PC-3 (cell line): ENCODE measurements around the gene ERVMER34-1.

Experiments
- CTCF ChIP-seq: fragments of 300-600 bp; sonication (generic); conservative IDR thresholded peaks from 2 replicates; pipeline ENCODE4 v1.5.1; 2017; ENCODE audit warnings: antibody characterized with exemption, low read depth, mild to moderate bottlenecking, low read length
- EZH2phosphoT487 ChIP-seq: fragments of 300-600 bp; sonication (generic); IDR thresholded peaks from 2 replicates; pipeline ENCODE4 v1.6.1; 2018; ENCODE audit warnings: mild to moderate bottlenecking, antibody characterized with exemption, low read length, borderline replicate concordance

GRCh38 chr4:52715914-52716313 lies 35.3 kb downstream of the ERVMER34-1 start:
- TF ChIP-seq CTCF (no peak), EZH2phosphoT487 (no peak)
